H7 (cell line): ENCODE data around the gene ADI1. TPM values are rescaled to one million over a fixed set of nuclear protein-coding genes. Genes with fewer than 3 reads are reported as not detected.
"Not testable (repeated sequence)": the region's sequence is repeated elsewhere in the genome, so short reads cannot be mapped to it uniquely, and the experiment has no call there.

Source experiments
- DNase-seq: peaks from one replicate; pipeline ENCODE4 v3.0.0; 2012
- H3K27me3 ChIP-seq: 2 replicates; pipeline ENCODE4 v1.6.0; 2011; ENCODE audit warnings: mild to moderate bottlenecking, low read length; ENCODE audit not compliant: control insufficient read depth, insufficient read depth
- H3K36me3 ChIP-seq: replicated peaks from 2 replicates; pipeline ENCODE4 v1.5.1; 2011; ENCODE audit warnings: low read length; ENCODE audit not compliant: control insufficient read depth, insufficient read depth
- H3K4me3 ChIP-seq: 2 replicates; pipeline ENCODE4 v1.5.1; 2011; ENCODE audit warnings: low read depth, mild to moderate bottlenecking, control low read depth, low read length, moderate library complexity; ENCODE audit not compliant: insufficient read depth
- total RNA-seq: library from RNA; depleted of rRNA; stranded (reverse); fragments of >200 nt; shearing (Covaris generic); gene quantifications from 2 replicates; pipeline ENCODE4 v1.2.3, GENCODE V29; 2014; rRNA removed

Gene ADI1
- total RNA-seq, 1 experiment from 2014 or later: 21.0 TPM

DNA sequence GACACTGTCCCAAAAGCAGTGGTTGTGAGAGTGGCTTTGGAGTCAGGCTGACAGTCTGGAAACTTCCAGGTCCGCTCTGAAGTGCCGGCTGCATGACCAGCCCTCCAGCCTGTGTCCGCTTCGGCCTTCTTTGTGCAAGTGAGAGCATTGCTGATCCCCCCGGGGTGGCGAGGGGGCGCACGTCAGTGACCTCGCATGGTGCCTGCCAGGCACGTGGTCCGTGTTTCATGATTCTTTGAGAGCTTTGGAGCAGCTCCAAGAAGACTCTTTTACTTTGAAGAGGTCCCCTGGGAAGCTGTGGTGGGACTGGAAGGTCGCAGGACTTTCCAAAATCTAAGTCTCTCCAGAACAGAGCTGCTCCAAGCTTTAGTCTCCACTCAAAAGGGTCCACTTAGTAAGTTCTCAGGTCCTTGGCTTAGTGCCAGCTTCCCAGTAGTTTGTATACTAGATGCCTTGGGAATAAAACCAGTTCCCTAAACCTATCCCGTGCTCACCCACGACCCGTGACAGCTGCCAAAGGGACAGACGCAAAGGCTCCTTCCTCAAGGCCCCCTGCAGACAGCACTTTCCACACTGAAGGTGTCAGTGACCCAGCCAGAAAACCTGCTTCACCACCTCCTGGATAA is 68.8 kb downstream of the ADI1 start:
- H3K36me3 ChIP-seq: peaks cover 7% of the 10 kb centered on the region
- no peaks in the 10 kb centered on the region for H3K27me3 ChIP-seq
- H3K4me3 ChIP-seq: no peak overlapping the region
- no peak for DNase-seq

DNA sequence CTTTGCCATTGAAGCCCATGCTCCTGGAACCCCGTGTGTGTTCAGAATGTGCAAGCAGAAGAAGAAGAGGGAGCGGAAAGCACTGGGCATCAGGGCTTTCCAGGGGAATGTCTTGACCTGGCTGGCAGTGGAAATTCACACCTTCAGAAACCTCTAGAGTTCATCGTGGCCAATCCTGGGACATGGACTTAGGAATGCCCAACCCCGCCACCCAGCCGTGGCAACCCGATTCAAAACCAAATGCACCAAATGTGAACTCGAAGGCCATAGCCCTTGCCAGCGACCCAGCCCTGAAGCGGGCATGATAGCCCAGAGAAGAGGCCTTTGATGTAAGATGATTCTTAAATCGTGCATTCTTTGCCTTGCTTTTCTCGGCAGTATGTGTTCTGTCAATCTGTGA is 69.4 kb downstream of the ADI1 start:
- no peak overlapping the region for H3K4me3 ChIP-seq
- peaks cover 9% of the 10 kb centered on the region for H3K36me3 ChIP-seq
- DNase-seq: no peak
- H3K27me3 ChIP-seq: no peaks in the 10 kb centered on the region

DNA sequence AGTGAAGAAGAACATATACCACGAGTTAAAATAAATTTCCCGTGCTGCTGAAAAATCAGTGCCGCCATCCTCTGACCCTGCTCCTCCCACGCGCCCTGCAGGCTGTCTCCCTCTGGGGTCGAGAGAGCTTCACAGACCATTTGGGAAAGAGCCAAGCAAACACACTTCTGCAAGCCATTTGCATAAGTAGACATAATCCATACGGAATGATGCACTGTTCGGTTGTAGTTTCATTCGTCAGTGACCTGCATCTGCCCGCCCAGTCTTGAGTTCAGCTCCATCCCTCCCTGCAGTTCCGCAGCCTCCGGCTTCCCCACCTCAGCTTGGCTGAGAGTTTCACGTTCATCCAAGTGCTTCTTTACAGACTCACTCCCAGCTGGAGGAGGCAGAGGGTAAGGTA is 70.2 kb downstream of the ADI1 start:
- Histone ChIP-seq H3K4me3 (no peak overlapping the region), H3K27me3 (no peaks in the 10 kb centered on the region), H3K36me3 (peaks cover 11% of the 10 kb centered on the region)
- DNase-seq: no peak

DNA sequence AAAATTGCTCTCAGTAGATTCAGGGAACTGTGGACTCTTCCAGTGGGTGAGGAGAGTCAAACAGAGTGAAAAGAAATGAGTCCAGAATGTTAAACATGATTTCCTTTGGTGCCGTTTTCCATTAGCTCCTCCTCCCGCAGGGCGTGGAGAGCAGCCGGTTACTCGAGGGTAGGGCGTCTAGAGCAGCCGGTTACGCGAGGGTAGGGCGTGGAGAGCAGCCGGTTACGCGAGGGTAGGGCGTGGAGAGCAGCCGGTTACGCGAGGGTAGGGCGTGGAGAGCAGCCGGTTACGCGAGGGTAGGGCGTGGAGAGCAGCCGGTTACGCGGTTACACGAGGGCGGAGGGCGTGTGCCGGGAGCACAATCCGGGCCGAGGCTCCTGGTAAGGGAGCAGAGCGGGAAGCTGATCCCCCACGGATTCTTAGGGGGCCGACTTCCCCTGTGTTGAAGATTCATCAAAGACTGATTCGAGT is 70.9 kb downstream of the ADI1 start:
- not testable (repeated sequence) for DNase-seq, H3K4me3 ChIP-seq, H3K27me3 ChIP-seq
- peaks cover 11% of the 10 kb centered on the region for H3K36me3 ChIP-seq

DNA sequence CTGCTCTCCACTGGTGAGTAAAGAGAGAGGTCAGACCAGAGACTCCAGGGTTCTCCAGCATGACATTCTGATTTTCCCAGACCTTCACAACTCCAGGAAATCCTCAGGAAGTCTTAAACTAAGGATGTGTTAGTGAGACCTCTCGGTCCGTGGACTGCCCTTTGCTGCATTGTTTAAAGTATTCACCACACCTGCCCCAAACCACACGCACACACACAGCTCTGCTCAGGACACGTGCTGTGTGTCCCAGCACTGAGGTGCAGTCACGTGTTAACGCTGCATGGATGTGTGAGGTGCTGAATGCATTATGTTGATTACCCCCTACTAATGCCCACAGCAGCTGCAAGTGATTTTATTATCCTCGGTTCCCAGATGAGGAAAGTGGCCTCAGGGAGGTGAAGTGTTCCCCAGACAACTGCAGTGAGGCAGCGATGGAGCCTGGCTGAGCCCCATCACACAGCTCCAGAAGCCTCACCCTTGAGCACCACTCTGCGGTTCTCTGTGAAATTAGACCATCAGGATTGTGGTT is 71.5 kb downstream of the ADI1 start:
- DNase-seq: no peak
- H3K4me3 ChIP-seq: no peak overlapping the region
- H3K36me3 ChIP-seq: peaks cover 11% of the 10 kb centered on the region
- no peaks in the 10 kb centered on the region for H3K27me3 ChIP-seq

Other genes with a start within 250 kb of the ADI1 start
- 52.6 and 60.4 TPM in 2 replicates for gene EIPR1, start 141.7 kb downstream of the ADI1 start, total RNA-seq
- 54.7 and 62.2 TPM in 2 replicates for gene TRAPPC12, start 139.8 kb downstream of the ADI1 start, total RNA-seq
- gene RNASEH1, start 38.8 kb upstream of the ADI1 start, total RNA-seq: 40.4 and 42.8 TPM in 2 replicates
- gene RPS7, start 55.7 kb upstream of the ADI1 start, total RNA-seq: 2,082 and 2,647 TPM in 2 replicates
- gene COLEC11, start 75.6 kb upstream of the ADI1 start, total RNA-seq: 0.07 TPM in 1 of 2 replicates, not detected in the other
- not detected in 2 replicates for gene ALLC, start 138.7 kb upstream of the ADI1 start, total RNA-seq
- gene DCDC2C, start 184.0 kb upstream of the ADI1 start, total RNA-seq: not detected in 2 replicates